ENCODE measurements around the gene PRR23C. TPM values are rescaled to one million over a fixed set of nuclear protein-coding genes. Genes with fewer than 3 reads are reported as not detected.

PRR23C gene
- total RNA-seq (2014; rRNA removed; shearing (Covaris generic)), result not detected in 2 replicates

DNA sequence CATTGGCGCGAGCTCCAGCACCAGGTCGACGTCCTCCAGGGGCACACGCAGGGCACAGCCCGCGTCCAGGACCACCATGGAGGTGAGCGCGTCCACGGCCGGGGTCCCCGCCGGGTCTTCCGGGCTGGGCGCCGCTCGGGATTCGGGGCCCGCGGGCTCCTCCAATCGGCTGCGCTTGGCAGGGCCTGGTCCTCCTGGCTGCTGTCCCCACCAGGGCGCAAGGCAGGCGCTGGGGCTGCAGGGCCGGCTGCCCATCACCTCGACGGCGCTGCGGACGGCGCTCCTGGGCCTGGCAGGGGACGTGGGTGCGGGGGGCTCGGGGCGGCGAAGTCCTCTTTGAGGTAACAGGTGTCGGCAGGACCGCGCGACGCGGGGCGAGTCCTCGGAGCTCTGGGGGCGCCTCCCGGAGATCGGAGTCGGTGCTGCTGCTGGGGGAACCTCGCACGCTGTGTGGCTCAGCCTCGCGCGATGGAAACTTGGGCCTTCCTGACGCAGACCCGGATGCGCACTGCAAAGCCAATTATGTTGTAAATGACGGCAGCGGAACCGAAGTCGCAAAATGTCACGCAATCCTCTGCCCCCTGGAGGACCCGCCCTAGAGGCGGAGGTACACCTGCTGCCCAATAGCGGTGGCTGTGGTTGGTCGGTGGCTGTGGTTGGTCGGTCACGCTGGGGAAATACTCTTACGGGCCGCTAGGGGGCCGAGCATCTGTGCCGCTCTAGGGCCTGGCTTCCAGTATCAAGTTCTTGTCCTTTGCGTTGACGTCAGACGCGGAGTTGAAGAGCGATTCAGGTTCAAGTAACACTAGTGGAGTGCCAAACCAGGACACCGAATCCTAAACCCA is at the start of gene PRR23C:
Gene PRR23C, minus strand, starts transcription at position 527 of the 845 bp plus-strand sequence. Its CDS starts 272 bp downstream, at position 255.

DNA sequence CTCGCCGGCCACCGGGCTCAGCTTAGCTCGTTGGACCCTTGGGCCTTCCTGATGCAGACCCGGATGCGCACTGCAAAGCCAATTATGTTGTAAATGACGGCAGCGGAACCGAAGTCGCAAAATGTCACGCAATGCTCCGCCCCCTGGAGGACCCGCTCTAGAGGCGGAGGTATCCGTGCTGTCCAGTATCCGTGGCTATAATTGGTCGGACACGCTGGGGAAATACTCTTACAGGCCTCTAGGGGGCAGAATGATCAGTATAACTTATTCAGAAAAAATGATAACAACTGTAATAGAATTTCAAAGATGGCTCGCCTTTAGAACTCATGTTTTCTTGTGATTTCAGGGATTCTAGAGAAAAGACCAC is 23.8 kb downstream of the PRR23C start, which contains the start of gene PRR23B:
Gene PRR23B, minus strand, starts transcription at position 59 of the 367 bp plus-strand sequence. CDS start 265 bp downstream, outside the sequence.

DNA sequence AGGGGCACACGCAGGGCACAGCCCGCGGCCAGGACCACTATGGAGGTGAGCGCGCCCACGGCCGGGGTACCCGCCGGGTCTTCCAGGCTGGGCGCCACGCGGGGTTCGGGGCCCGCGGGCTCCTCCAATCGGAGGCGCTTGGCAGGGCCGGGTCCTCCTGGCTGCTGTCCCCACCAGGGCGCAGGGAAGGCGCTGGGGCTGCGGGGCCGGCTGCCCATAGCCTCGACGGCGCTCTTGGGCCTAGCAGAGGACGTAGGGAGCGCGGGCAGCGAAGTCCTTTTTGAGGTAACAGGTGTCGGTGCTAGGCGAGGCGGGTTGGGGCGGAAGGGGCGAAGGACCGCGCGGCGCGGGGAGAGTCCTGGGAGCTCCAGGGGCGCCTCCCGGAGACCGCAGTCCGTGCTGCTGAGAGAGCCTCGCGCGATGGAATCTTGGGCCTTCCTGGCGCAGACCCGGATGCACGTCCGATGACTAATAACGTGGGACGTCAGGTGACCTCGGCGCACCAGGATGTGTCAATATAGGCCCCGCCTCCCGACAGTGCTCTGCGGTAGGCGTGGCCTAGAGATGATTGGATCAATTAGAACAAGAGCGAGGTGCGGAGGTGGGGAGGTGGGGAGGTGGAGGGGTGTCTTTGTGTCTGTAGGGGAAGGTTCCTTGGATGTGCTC is 38.5 kb downstream of the PRR23C start, which contains the start of gene PRR23A:
Gene PRR23A, minus strand, starts transcription at position 218 of the 666 bp plus-strand sequence. Its CDS starts 0 bp downstream, at position 218.

Other genes starting within 250 kb of the PRR23C start
- gene PIK3CB, start 210.0 kb downstream of the PRR23C start, total RNA-seq (2014; rRNA removed; shearing (Covaris generic)), result 10.0 and 10.8 TPM in 2 replicates
- gene FOXL2, start 97.8 kb downstream of the PRR23C start, total RNA-seq (2014; rRNA removed; shearing (Covaris generic)), result not detected in 2 replicates
- gene FOXL2NB, start 97.7 kb downstream of the PRR23C start, total RNA-seq (2014; rRNA removed; shearing (Covaris generic)), result 0.11 TPM in 1 of 2 replicates, not detected in the other
- gene PRR23A, start 38.6 kb downstream of the PRR23C start, total RNA-seq (2014; rRNA removed; shearing (Covaris generic)), result not detected in 2 replicates
- not detected in 2 replicates for gene PRR23B, start 24.0 kb downstream of the PRR23C start, total RNA-seq (2014; rRNA removed; shearing (Covaris generic))